GM12892 (cell line): ENCODE results near the gene TMEM167A.

Experiments used
- DNase-seq: peaks from one replicate; pipeline ENCODE4 v3.0.0; 2011; ENCODE audit not compliant: insufficient read length
- FAIRE-seq: peaks from 2 replicates; lab custom pipeline; 2011; peaks lifted over from hg19 to GRCh38; lab: Jason Lieb, UNC
- POLR2A ChIP-seq: IDR thresholded peaks from 2 replicates; pipeline ENCODE4 v1.6.1; 2011; ENCODE audit warnings: low read depth, low read length, control low read depth
- POLR2AphosphoS5 ChIP-seq: IDR thresholded peaks from 2 replicates; pipeline ENCODE4 v1.6.1; 2011; ENCODE audit warnings: low read depth, low read length, control low read depth
- TAF1 ChIP-seq: IDR thresholded peaks from 2 replicates; pipeline ENCODE4 v1.6.1; 2011; ENCODE audit warnings: low read depth, mild to moderate bottlenecking, control low read depth, low read length, borderline replicate concordance

TMEM167A gene

DNA sequence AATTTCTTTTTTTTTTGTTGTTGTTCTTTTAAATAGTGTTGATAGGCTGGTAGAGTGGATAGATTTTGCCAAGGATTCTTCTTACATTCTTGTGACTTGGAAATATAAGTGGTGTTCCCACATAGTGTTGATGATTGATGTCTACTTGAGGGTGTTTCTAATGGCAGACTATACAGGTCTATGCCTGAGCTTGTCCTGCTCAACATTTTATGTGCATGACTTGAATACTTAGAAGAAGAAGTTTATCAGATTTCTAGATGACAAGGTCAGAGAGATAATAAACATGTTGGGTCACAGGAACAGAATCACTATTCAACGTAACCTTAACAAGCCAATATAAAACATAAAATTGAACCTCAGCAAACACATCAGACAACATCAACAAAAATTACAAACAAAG lies 24.3 kb upstream of the TMEM167A start:
- DNase-seq (no peak), FAIRE-seq (no peak)
- TF ChIP-seq POLR2AphosphoS5 (no peak), POLR2A (no peak), TAF1 (no peak)

GRCh38 chr5:83099445-83099844 lies 22.3 kb upstream of the TMEM167A start:
- TF ChIP-seq POLR2A (no peak), POLR2AphosphoS5 (no peak), TAF1 (no peak)
- FAIRE-seq (no peak), DNase-seq (no peak)

DNA sequence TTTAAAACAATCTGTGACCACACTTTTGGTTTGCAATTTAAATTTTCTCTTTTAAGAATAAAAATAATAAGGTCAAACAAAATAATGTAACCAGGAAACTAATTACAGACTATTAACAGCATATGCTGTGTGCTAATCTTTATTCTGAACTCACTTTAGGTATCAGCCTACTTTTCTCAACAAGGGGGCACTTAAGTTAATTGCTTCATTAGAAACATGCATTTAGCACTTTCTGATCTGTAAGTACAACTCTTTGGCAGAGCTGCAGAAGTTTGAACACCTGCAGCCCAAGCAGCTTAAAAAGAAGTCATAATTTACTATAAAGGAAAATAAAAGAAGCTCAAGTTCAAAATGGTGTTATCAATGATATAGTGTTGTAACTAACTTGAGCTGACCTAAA lies 21.8 kb upstream of the TMEM167A start:
- no peak for FAIRE-seq

GRCh38 chr5:83097689-83098231 lies 20.6 kb upstream of the TMEM167A start:
- TF ChIP-seq POLR2A, result no peak
- TF ChIP-seq TAF1, result no peak
- no peak for TF ChIP-seq POLR2AphosphoS5
- no peak for DNase-seq
- FAIRE-seq, result no peak

More for the DNA sequence above, 21.8 kb upstream of the TMEM167A start:
- TF ChIP-seq POLR2A (no peak), TAF1 (no peak), POLR2AphosphoS5 (no peak)
- no peak for DNase-seq

GRCh38 chr5:83096660-83097339 lies 19.6 kb upstream of the TMEM167A start:
- TF ChIP-seq TAF1 (no peak), POLR2A (no peak), POLR2AphosphoS5 (no peak)
- FAIRE-seq, result no peak
- no peak for DNase-seq

GRCh38 chr5:83095957-83096539 lies 18.9 kb upstream of the TMEM167A start:
- no peak for DNase-seq
- no peak for FAIRE-seq
- TF ChIP-seq POLR2AphosphoS5, result no peak
- TF ChIP-seq POLR2A, result no peak
- no peak for TF ChIP-seq TAF1

DNA sequence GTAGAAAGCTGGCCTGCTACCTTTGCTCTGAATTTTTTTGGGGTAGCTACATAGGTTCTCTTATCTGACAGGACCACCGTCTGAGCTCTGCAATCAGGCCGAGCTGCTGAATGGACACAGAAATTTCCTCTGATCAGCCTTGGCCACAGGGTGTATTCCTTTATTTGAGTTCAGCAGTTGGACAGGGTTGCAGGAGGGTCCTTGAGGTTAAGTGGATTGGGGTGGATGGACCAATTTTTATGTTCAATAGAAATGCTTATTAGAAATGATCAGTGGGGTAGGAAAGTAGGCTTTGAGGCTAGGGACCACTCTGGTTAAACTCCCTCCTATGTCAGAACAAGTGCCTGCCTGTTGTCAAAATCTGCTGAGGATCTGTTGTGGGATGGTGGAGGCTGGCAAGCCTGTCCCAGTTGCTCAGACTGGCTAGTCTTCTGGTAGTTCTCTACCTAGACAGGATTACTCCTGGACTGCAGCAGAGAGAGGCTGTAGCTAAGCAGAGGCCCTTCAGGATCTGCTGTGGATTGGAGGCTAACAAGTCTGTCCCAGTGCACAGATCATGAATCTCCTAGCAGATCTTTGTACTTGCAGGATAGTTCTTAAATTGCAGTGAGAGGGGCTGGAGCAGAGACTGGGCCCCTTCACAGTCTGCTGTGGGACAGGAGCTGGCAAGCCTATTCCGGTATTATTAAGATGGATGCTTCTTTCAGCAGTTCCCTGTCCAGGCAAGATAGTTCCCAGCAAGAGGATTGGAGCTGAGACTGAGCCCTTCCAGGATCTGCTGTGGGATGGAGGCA lies 18.2 kb upstream of the TMEM167A start:
- FAIRE-seq, result no peak
- no peak for DNase-seq
- no peak for TF ChIP-seq POLR2AphosphoS5
- no peak for TF ChIP-seq TAF1
- TF ChIP-seq POLR2A, result no peak

DNA sequence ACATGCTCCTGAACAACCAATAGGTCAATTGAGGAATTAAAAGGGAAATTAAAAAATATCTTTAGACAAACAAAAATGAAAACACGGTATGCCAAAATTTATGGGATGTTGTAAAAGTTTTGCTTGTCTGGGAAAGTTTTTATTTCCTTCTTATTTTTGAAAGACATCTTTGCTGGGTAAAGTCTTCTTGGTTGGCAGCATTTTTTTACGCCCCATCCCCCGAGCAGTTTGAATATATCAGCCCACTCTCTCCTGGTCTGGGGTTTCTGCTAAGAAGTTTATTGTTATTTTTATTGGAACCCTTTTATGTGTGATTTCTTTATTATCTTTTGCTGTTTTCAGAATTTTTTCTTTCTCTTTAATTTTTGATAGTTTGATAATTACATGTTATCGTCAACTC lies 16.5 kb upstream of the TMEM167A start:
- FAIRE-seq, result no peak
- no peak for TF ChIP-seq POLR2AphosphoS5
- TF ChIP-seq TAF1, result no peak
- no peak for TF ChIP-seq POLR2A
- no peak for DNase-seq

- DNase-seq, result no peak
- FAIRE-seq, result no peak
- TF ChIP-seq POLR2AphosphoS5, result no peak
Observed at GRCh38 chr5:83092619-83093018, 15.4 kb upstream of the TMEM167A start.

DNA sequence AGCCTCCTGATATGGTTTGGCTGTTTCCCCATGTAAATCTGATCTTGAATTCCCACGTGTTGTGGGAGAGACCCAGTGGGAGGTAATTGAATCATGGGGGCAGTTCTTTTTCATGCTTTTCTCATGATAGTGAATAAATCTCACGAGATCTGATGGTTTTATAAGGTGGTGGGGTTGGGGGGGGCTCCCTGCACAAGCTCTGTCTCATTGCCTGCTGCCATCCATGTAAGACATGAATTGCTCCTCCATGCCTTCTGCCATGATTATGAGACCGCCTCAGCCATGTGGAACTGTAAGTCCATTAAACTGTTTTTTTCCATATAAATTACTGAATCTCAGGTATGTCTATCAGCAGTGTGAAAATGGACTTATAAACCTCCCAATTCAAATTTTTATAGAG lies 13.0 kb upstream of the TMEM167A start:
- TF ChIP-seq POLR2A, result no peak
- no peak for TF ChIP-seq POLR2AphosphoS5
- no peak for TF ChIP-seq TAF1
- no peak for DNase-seq
- no peak for FAIRE-seq

- TF ChIP-seq POLR2A, result no peak
- no peak for TF ChIP-seq POLR2AphosphoS5
- TF ChIP-seq TAF1, result no peak
- DNase-seq (no peak), FAIRE-seq (no peak)
Observed at GRCh38 chr5:83085106-83085505, 7.9 kb upstream of the TMEM167A start.
